Activated T-helper 1 cell treated with anti-CD3 and anti-CD28 coated beads, Interleukin-12 subunit alpha, Interleukin-12 subunit beta, Interleukin-2, Interleukin-4 antibody, amounts not matched to agents 30 ng/mL and 10 ng/mL and 1 ng/mL, durations not matched to agents 14 hours and 24 hours and 36 hours (primary cell): ENCODE results near the gene ALDH3B2. TPM values are rescaled to one million over a fixed set of nuclear protein-coding genes. Genes with fewer than 3 reads are reported as not detected.
"Not testable (repeated sequence)": the region's sequence is repeated elsewhere in the genome, so short reads cannot be mapped to it uniquely, and the experiment has no call there.

Experiments used
- DNase-seq: peaks from one replicate; pipeline ENCODE4 v3.0.0; 2021; ENCODE audit warnings: low spot score
- H3K27ac Mint-ChIP-seq: one replicate; pipeline ENCODE4 v1.8.0; 2021; ENCODE audit warnings: mild to moderate bottlenecking, mixed read lengths
- H3K27me3 Mint-ChIP-seq: one replicate; pipeline ENCODE4 v1.8.0; 2022; ENCODE audit warnings: mild to moderate bottlenecking, moderate library complexity, mixed read lengths; ENCODE audit not compliant: insufficient read depth
- H3K36me3 Mint-ChIP-seq: one replicate; pipeline ENCODE4 v1.8.0; 2021; ENCODE audit warnings: low read depth, mixed read lengths
- H3K4me1 Mint-ChIP-seq: one replicate; pipeline ENCODE4 v1.8.0; 2021; ENCODE audit warnings: low read depth, mixed read lengths
- H3K4me3 Mint-ChIP-seq: one replicate; pipeline ENCODE4 v1.8.0; 2021; ENCODE audit warnings: mild to moderate bottlenecking, moderate library complexity, mixed read lengths
- H3K9me3 Mint-ChIP-seq: one replicate; pipeline ENCODE4 v1.8.0; 2021; ENCODE audit warnings: mixed read lengths
- intact Hi-C: fragments of 100-400 bp; cut with micrococcal nuclease; formaldehyde crosslinking; loops from one replicate; pipeline ENCODE4 v1.15.1; 2024
- total RNA-seq: library from RNA; stranded (reverse); gene quantifications from 2 replicates; pipeline ENCODE4 v1.2.3, GENCODE V29; 2022

Gene ALDH3B2
- total RNA-seq, 1 donor from 2014 or later: not detected

- intact Hi-C loops: not testable (repeated sequence)
Measured at GRCh38 chr11:67623795-67624194, 50.6 kb downstream of the ALDH3B2 start.

DNA sequence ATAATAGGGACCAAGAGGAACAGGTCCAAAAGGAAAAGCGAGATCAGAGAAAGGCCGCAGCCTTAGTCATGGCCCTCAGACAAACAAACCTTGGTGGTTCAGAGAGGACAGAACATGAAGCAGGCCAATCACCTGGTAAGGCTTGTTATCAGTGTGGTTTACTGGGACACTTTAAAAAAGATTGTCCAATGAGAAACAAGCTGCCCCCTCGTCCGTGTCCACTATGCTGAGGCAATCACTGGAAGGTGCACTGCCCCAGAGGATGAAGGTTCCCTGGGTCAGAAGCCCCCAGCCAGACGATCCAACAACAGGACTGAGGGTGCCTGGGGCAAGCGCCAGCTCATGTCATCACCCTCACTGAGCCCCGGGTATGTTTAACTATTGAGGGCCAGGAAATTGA, 51.5 kb downstream of the ALDH3B2 start:
- H3K36me3 Mint-ChIP-seq, H3K9me3 Mint-ChIP-seq, H3K4me3 Mint-ChIP-seq, intact Hi-C loops, DNase-seq, H3K27ac Mint-ChIP-seq, H3K27me3 Mint-ChIP-seq: not testable (repeated sequence)
- peaks cover 13% of the 10 kb centered on the region for H3K4me1 Mint-ChIP-seq

More at GRCh38 chr11:67623795-67624194, 50.6 kb downstream of the ALDH3B2 start:
- not testable (repeated sequence) for H3K36me3 Mint-ChIP-seq, H3K27ac Mint-ChIP-seq, H3K27me3 Mint-ChIP-seq, DNase-seq, H3K9me3 Mint-ChIP-seq, H3K4me3 Mint-ChIP-seq
- peaks cover 11% of the 10 kb centered on the region for H3K4me1 Mint-ChIP-seq

DNA sequence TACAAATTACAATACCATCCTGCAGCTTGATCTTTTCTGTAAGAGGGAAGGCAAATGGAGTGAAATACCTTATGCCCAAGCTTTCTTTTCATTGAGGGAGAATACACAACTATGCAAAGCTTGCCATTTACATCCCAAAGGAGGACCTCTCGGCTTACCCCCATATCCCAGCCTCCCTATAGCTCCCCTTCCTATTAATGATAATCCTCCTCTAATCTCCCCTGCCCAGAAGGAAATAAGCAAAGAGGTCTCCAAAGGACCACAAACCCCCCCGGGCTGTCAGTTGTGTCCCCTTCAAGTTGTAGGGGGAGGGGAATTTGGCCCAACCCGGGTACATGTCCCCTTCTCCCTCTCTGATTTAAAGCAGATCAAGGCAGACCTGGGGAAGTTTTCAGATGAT, 52.5 kb downstream of the ALDH3B2 start:
- H3K27me3 Mint-ChIP-seq, H3K4me3 Mint-ChIP-seq, DNase-seq, H3K36me3 Mint-ChIP-seq, H3K9me3 Mint-ChIP-seq, H3K27ac Mint-ChIP-seq, intact Hi-C loops: not testable (repeated sequence)
- H3K4me1 Mint-ChIP-seq: peaks cover 15% of the 10 kb centered on the region

DNA sequence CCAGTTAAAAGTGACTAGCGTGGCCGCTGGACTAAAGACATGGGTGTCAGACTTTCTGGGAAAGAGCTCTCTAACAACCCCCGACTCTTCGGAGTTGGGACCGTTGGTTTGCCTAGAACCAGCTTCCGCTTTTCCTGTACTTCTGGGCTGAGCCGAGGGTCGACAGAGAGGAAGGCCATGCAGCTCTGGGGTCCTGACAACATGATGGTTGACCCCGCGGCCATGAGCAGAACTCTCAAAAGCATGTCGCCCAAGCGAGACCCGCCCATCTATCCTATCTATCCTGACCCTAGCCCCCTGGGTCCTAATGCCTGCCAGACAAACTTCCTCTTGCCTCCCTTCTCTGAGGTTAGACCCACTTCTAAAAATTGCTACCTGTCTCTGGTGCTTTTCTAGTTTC, 53.8 kb downstream of the ALDH3B2 start:
- H3K27ac Mint-ChIP-seq, H3K36me3 Mint-ChIP-seq, H3K9me3 Mint-ChIP-seq, DNase-seq, H3K4me3 Mint-ChIP-seq, H3K27me3 Mint-ChIP-seq, intact Hi-C loops: not testable (repeated sequence)
- peaks cover 15% of the 10 kb centered on the region for H3K4me1 Mint-ChIP-seq

- H3K27me3 Mint-ChIP-seq, H3K4me3 Mint-ChIP-seq, DNase-seq, H3K36me3 Mint-ChIP-seq, H3K27ac Mint-ChIP-seq, intact Hi-C loops, H3K9me3 Mint-ChIP-seq, H3K4me1 Mint-ChIP-seq: not testable (repeated sequence)
Measured at GRCh38 chr11:67619683-67620618, 54.5 kb downstream of the ALDH3B2 start.

DNA sequence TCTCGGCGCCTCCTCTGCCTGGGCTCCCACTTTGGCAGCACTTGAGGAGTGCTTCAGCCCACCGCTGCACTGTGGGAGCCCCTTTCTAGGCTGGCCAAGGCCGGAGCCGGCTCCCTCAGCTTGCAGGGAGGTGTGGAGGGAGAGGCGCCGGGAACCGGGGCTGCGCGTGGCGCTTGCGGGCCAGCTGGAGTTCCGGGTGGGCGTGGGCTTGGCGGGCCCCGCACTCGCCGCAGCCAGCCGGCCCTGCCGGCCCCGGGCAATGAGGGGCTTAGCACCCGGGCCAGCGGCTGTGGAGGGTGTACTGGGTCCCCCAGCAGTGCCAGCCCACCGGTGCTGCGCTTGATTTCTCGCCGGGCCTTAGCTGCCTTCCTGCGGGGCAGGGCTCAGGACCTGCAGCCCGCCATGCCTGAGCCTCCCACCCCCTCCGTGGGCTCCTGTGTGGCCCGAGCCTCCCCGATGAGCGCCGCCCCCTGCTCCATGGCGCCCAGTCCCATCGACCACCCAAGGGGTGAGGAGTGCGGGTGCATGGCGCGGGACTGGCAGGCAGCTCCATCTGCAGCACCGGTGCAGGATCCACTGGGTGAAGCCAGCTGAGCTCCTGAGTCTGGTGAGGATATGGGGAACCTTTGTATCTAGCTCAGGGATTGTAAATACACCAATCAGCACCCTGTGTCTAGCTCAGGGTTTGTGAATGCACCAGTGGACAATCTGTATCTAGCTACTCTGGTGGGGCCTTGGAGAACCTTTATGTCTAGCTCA, 55.3 kb downstream of the ALDH3B2 start:
- H3K27ac Mint-ChIP-seq, DNase-seq, intact Hi-C loops, H3K9me3 Mint-ChIP-seq, H3K4me3 Mint-ChIP-seq, H3K27me3 Mint-ChIP-seq, H3K36me3 Mint-ChIP-seq: not testable (repeated sequence)
- H3K4me1 Mint-ChIP-seq: peaks cover 17% of the 10 kb centered on the region

- Mint-ChIP-seq H3K4me3 (no peak overlapping the region), H3K36me3 (peaks cover 11% of the 10 kb centered on the region), H3K27me3 (no peaks in the 10 kb centered on the region), H3K27ac (no peak overlapping the region), H3K4me1 (peaks cover 29% of the 10 kb centered on the region), H3K9me3 (no peaks in the 10 kb centered on the region)
- DNase-seq: no peak
- intact Hi-C loops: no loop called here
Measured at GRCh38 chr11:67617243-67617953, 57.0 kb downstream of the ALDH3B2 start.

DNA sequence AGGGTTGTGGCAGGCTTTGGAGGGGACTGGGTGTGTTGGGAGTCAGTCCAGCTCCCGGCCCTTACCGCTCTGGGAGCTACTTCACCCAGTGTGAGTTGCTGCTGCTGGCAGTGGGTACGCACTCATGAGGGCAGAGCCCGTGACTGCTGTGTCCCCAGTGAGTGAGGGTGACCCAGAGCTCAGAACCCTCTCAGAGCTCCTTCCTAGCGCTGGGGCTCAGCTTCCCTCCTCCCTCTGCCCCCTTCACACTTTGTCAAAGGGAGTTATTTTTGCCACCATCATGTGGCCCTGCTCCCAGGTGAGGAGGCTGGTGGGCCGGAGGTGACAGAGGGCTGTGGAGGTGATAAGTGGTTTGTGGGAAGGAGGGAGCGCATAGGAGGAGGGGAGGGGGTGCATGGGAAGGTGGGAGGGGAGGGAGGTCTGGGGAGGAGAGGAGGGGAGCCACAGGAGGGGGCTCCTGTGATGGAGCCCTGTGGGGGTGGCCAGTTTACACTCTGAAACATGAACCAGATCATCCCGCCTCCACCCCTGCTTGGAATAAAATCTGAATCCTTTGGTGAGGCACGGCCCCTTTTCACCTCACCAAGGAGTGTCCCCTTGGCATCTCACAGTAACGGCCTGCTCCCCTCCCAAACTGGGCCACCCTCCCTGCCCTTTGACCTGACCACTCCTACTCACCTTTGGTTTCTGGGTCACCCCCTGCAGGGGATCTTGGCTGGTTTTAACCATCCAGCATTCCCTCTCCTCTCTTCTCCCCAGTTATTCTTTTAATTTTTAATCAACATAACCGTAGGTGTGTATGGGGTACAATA, 57.8 kb downstream of the ALDH3B2 start:
- H3K36me3 Mint-ChIP-seq: peaks cover 12% of the 10 kb centered on the region
- peaks cover 29% of the 10 kb centered on the region for H3K4me1 Mint-ChIP-seq
- H3K27me3 Mint-ChIP-seq: no peaks in the 10 kb centered on the region
- no peak for DNase-seq
- no peak overlapping the region for H3K4me3 Mint-ChIP-seq
- no peaks in the 10 kb centered on the region for H3K9me3 Mint-ChIP-seq
- no peak overlapping the region for H3K27ac Mint-ChIP-seq
- intact Hi-C loops: no loop called here

DNA sequence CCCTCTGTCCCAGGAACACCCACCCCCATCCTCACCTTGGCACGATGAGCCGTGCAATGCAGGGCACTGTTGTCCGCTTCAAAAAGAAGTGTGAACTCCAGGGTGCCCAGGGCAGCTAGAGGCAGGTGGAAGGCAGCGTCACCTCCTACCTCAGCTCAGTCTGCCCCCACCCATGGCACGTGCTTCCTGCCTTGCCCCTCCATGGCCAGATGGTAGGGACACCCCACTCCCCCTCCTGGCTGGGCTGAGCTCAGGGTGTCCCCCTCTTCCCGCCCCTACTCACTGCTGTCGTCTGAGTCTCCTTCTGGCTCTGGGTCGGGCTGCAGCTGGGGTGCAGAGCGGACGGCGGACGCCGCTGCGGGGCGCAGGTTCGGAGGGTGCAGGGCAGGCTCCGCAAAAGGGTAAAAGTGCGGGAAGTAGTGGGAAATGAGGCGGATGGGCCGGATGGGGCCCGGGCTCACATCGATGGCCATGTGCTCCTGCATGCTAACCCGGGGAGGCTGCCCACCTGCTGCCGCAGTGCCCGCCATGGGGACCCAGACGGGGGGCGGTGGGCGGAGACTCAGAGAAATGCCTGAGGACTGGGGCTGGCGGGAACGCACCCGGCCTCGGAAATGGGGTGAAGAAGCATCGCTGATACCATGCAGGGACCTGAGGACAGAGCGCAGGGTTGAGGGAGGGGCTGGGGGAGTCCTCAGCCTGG, 58.5 kb downstream of the ALDH3B2 start:
- H3K4me3 Mint-ChIP-seq: no peak overlapping the region
- peaks cover 14% of the 10 kb centered on the region for H3K36me3 Mint-ChIP-seq
- H3K9me3 Mint-ChIP-seq: no peaks in the 10 kb centered on the region
- no peaks in the 10 kb centered on the region for H3K27me3 Mint-ChIP-seq
- intact Hi-C loops: no loop called here
- H3K4me1 Mint-ChIP-seq: peaks cover 27% of the 10 kb centered on the region
- DNase-seq: no peak
- H3K27ac Mint-ChIP-seq: no peak overlapping the region

DNA sequence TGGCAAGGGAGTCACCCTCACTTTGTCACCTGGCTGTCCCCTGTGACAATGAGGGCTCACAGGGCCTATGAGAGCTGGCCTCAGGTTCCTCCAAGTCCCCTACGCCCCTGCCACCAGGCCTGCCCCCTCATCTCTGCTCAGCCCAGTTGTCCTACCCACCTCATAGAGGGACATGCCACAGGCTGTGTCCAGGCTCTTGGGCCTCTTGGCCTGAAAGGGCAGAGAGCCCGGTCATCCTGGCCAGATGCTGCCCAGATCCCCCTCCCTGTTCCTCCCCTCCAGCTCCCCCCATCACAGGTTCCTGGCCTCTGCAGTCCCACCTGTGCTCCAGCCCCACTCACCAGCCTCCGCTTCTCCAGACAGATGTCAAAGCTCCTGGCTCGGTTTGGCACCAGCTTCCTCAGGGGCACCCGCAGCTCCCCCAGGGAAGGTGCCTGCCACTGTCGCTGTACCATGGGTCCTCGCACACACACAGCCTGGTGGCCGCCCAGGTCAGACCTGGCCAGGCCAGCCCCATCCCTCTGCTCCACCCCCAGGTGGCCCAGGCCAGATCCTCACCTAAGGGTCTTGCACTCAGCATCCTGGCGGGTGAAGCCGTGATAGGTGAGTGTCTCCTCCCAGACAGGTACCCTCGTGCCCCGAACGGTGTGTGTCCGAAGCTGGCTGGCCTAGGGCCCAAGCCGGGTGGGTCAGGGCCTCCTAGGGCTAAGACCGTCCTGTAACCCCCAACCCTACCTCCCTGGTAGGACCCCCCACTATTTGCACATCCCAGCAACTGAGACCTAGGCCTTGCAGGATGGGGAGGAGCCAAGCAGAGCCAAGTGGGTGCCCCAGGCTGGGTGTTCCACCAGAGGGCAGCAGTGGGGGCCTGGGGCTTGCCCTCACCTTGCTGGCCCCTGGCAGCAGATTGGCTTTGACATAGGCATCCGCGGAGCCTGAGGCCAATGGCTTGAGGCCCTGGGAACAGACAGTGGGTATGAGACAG, 59.4 kb downstream of the ALDH3B2 start:
- Mint-ChIP-seq H3K4me3 (peak overlapping the region; percentile 79), H3K27me3 (no peaks in the 10 kb centered on the region), H3K9me3 (no peaks in the 10 kb centered on the region), H3K4me1 (peaks cover 24% of the 10 kb centered on the region), H3K36me3 (peaks cover 21% of the 10 kb centered on the region), H3K27ac (peak overlapping the region; percentile 98)
- intact Hi-C loops: loop anchor here (1.0 kb wide), 4 partner anchors 9 to 262 kb away; partner anchors contain the start of genes NDUFV1, NUDT8 and POLD4
- peak; percentile 55 for DNase-seq
